Tibial nerve (tissue), 4 donors: ENCODE data around the gene GRHL1. TPM values are rescaled to one million over a fixed set of nuclear protein-coding genes. Genes with fewer than 3 reads are reported as not detected.

Source experiments
- DNase-seq, 2 donors: peaks; one replicate each; pipeline ENCODE4 v3.0.0-alpha.2; 2019; ENCODE audit warnings: low spot score in 2 of 2
- H3K27ac ChIP-seq, 4 donors: fragments of 200-600 bp; sonication (generic) in 3 of 4; one replicate each; pipeline ENCODE4 v1.5.1; 2017 to 2019; ENCODE audit warnings: mild to moderate bottlenecking in 1 of 4
- H3K27me3 ChIP-seq, 2 donors: fragments of 200-600 bp; sonication (generic) in 1 of 2; one replicate each; pipeline versions ENCODE4 v1.5.1 to v1.6.0; 2017 to 2019
- H3K36me3 ChIP-seq, 3 donors: fragments of 200-600 bp; sonication (generic); one replicate each; pipeline ENCODE4 v1.5.1; 2018 to 2019
- H3K4me1 ChIP-seq, 4 donors: fragments of 200-600 bp; sonication (generic) in 3 of 4; one replicate each; pipeline ENCODE4 v1.5.1; 2017 to 2019
- H3K4me3 ChIP-seq, 4 donors: fragments of 200-600 bp; sonication (generic) in 3 of 4; one replicate each; pipeline ENCODE4 v1.5.1; 2017 to 2019; ENCODE audit warnings: mild to moderate bottlenecking in 1 of 4, moderate library complexity in 1 of 4
- H3K9me3 ChIP-seq, 4 donors: fragments of 200-600 bp; sonication (generic) in 3 of 4; one replicate each; pipeline ENCODE4 v1.5.1; 2017 to 2019
- CTCF ChIP-seq, 5 experiments: fragments of 200-600 bp in 3 of 5; fragments of 450-650 bp in 2 of 5; sonication (generic) in 3 of 5; IDR thresholded peaks; one replicate each; pipeline ENCODE4 v1.5.1; 2016 to 2019; ENCODE audit warnings: antibody characterized with exemption in 5 of 5, mild to moderate bottlenecking in 3 of 5, moderate library complexity in 2 of 5
- EP300 ChIP-seq, 2 donors: sonication (generic); formaldehyde crosslinking; IDR thresholded peaks; one replicate each; pipeline ENCODE4 v1.6.1; 2017; ENCODE audit warnings: antibody characterized with exemption in 2 of 2, mild to moderate bottlenecking in 1 of 2
- POLR2A ChIP-seq, 2 donors: fragments of 450-650 bp; IDR thresholded peaks; one replicate each; pipeline ENCODE4 v1.6.1; 2017; ENCODE audit warnings: antibody characterized with exemption in 2 of 2, mild to moderate bottlenecking in 2 of 2, moderate library complexity in 2 of 2
- WGBS, 2 donors: methylation state at CpG; one replicate each; pipeline ENCODE4 v1.1.5; 2018; 5-methylcytosine and 5-hydroxymethylcytosine counted together
- total RNA-seq, 4 donors: library from RNA; depleted of rRNA; stranded (reverse); fragments of >200 nt; gene quantifications; one replicate each; pipeline ENCODE4 v1.1.0, GENCODE V29; 2016

GRHL1 gene
- total RNA-seq, 4 donors from 2014 or later, result 0.66 to 4.2 (median 2.3) TPM; not detected in 1

- Histone ChIP-seq H3K27ac (no peak overlapping the region), H3K4me1 (no peaks in the 10 kb centered on the region), H3K27me3 (no peaks in the 10 kb centered on the region), H3K9me3 (peaks cover 0 to 4% (median 0%) of the 10 kb centered on the region in 4 donors), H3K4me3 (no peak overlapping the region), H3K36me3 (no peaks in the 10 kb centered on the region)
- 84 to 87% methylated on average over 8 of the region's 8 CpGs for WGBS, 2 donors
- TF ChIP-seq CTCF (IDR thresholded peaks at IDR 0.05) (no peak), EP300 (IDR thresholded peaks at IDR 0.05) (no peak), POLR2A (IDR thresholded peaks at IDR 0.05) (no peak)
- no peak for DNase-seq
Measured at GRCh38 chr2:10016802-10017258, 65.3 kb downstream of the GRHL1 start.

- TF ChIP-seq POLR2A (IDR thresholded peaks at IDR 0.05) (no peak), EP300 (IDR thresholded peaks at IDR 0.05) (no peak), CTCF (IDR thresholded peaks at IDR 0.05) (no peak)
- peaks cover 0 to 4% (median 0%) of the 10 kb centered on the region in 4 donors for H3K9me3 ChIP-seq
- H3K27ac ChIP-seq, result no peak overlapping the region
- H3K4me3 ChIP-seq, result no peak overlapping the region
- no peaks in the 10 kb centered on the region for H3K36me3 ChIP-seq
- H3K27me3 ChIP-seq, result no peaks in the 10 kb centered on the region
- no peaks in the 10 kb centered on the region for H3K4me1 ChIP-seq
- no peak for DNase-seq
- 89 to 91% methylated on average over 5 of the region's 5 CpGs for WGBS, 2 donors
Measured at GRCh38 chr2:10017313-10017941, 65.9 kb downstream of the GRHL1 start.

- WGBS, 2 donors, result 70 to 73% methylated on average over 8 of the region's 8 CpGs
- H3K27ac ChIP-seq, result no peak overlapping the region
- DNase-seq, result no peak
- H3K9me3 ChIP-seq, result peaks cover 0 to 4% (median 0%) of the 10 kb centered on the region in 4 donors
- H3K4me1 ChIP-seq, result no peaks in the 10 kb centered on the region
- peak in 1 of 2 donors; percentile 31 for TF ChIP-seq EP300 (IDR thresholded peaks at IDR 0.05)
- TF ChIP-seq CTCF (IDR thresholded peaks at IDR 0.05), result no peak
- TF ChIP-seq POLR2A (IDR thresholded peaks at IDR 0.05), result no peak
- H3K4me3 ChIP-seq, result no peak overlapping the region
- no peaks in the 10 kb centered on the region for H3K36me3 ChIP-seq
- no peaks in the 10 kb centered on the region for H3K27me3 ChIP-seq
Measured at GRCh38 chr2:10019174-10019573, 67.7 kb downstream of the GRHL1 start.

- H3K27me3 ChIP-seq, result no peaks in the 10 kb centered on the region
- H3K9me3 ChIP-seq, result peaks cover 0 to 4% (median 0%) of the 10 kb centered on the region in 4 donors
- no peak for DNase-seq
- no peak overlapping the region for H3K4me3 ChIP-seq
- TF ChIP-seq POLR2A (IDR thresholded peaks at IDR 0.05) (no peak), EP300 (IDR thresholded peaks at IDR 0.05) (no peak), CTCF (IDR thresholded peaks at IDR 0.05) (no peak)
- H3K4me1 ChIP-seq, result no peaks in the 10 kb centered on the region
- WGBS, 2 donors, result 83 to 86% methylated on average over 19 to 24 of the region's 27 CpGs
- H3K27ac ChIP-seq, result no peak overlapping the region
- no peaks in the 10 kb centered on the region for H3K36me3 ChIP-seq
Measured at GRCh38 chr2:10019602-10020400, 68.3 kb downstream of the GRHL1 start.

GRCh38 chr2:10022041-10022421 lies 70.5 kb downstream of the GRHL1 start:
- no peak for DNase-seq
- TF ChIP-seq POLR2A (IDR thresholded peaks at IDR 0.05) (no peak), CTCF (IDR thresholded peaks at IDR 0.05) (no peak), EP300 (IDR thresholded peaks at IDR 0.05) (no peak)
- H3K4me3 ChIP-seq, result no peak overlapping the region
- H3K27ac ChIP-seq, result no peak overlapping the region
- H3K4me1 ChIP-seq, result no peaks in the 10 kb centered on the region
- peaks cover 0 to 1% (median 0%) of the 10 kb centered on the region in 4 donors for H3K9me3 ChIP-seq
- no peaks in the 10 kb centered on the region for H3K36me3 ChIP-seq
- WGBS, 2 donors, result 86 to 94% methylated on average over 7 to 8 of the region's 16 CpGs
- H3K27me3 ChIP-seq, result no peaks in the 10 kb centered on the region
